Measurements from ENCODE around the gene RPS3A. TPM values are rescaled to one million over a fixed set of nuclear protein-coding genes. Genes with fewer than 3 reads are reported as not detected.
"Not testable (repeated sequence)": the region's sequence is repeated elsewhere in the genome, so short reads cannot be mapped to it uniquely, and the experiment has no call there.

Gene RPS3A
- total and polyA plus RNA-seq, 4 donors, result 337 to 1,043 (median 588) TPM

- Histone ChIP-seq H3K4me1 (ENCODE audit: control insufficient read depth in 4 of 4, insufficient read depth in 4 of 4, low read length in 3 of 4) (no peaks in the 10 kb centered on the region), H3K9me3 (ENCODE audit: control insufficient read depth in 4 of 4, low read length in 3 of 4) (no peaks in the 10 kb centered on the region), H3K27me3 (ENCODE audit: control insufficient read depth in 4 of 4, insufficient read depth in 4 of 4, low read length in 3 of 4) (no peaks in the 10 kb centered on the region), H3K9ac (ENCODE audit: low read depth in 1 of 2, low read length in 2 of 2) (no peak overlapping the region), H3K4me3 (ENCODE audit: low read depth in 1 of 3, low read length in 3 of 3) (no peak overlapping the region), H3K36me3 (ENCODE audit: control insufficient read depth in 4 of 4, insufficient read depth in 3 of 4, low read depth in 1 of 4, low read length in 3 of 4) (peaks cover 0 to 20% (median 6%) of the 10 kb centered on the region in 4 donors), H3K27ac (ENCODE audit: low read depth in 1 of 2, low read length in 2 of 2) (no peak overlapping the region)
- TF ChIP-seq HNF4A (conservative IDR thresholded peaks at IDR 0.05) (no peak), EGR1 (IDR thresholded peaks at IDR 0.05; ENCODE audit: low read depth in 2 of 2) (no peak), GABPA (IDR thresholded peaks at IDR 0.05 in 1 of 2, conservative IDR thresholded peaks at IDR 0.05 in 1 of 2) (no peak), RAD21 (IDR thresholded peaks at IDR 0.05) (no peak), HNF4G (IDR thresholded peaks at IDR 0.05) (no peak), TAF1 (conservative IDR thresholded peaks at IDR 0.05) (no peak), JUND (IDR thresholded peaks at IDR 0.05) (no peak), REST (IDR thresholded peaks at IDR 0.05) (no peak), NR2F2 (IDR thresholded peaks at IDR 0.05) (no peak), SP1 (IDR thresholded peaks at IDR 0.05) (no peak), MAX (IDR thresholded peaks at IDR 0.05) (no peak)
- TF ChIP-seq, protein P1, sequence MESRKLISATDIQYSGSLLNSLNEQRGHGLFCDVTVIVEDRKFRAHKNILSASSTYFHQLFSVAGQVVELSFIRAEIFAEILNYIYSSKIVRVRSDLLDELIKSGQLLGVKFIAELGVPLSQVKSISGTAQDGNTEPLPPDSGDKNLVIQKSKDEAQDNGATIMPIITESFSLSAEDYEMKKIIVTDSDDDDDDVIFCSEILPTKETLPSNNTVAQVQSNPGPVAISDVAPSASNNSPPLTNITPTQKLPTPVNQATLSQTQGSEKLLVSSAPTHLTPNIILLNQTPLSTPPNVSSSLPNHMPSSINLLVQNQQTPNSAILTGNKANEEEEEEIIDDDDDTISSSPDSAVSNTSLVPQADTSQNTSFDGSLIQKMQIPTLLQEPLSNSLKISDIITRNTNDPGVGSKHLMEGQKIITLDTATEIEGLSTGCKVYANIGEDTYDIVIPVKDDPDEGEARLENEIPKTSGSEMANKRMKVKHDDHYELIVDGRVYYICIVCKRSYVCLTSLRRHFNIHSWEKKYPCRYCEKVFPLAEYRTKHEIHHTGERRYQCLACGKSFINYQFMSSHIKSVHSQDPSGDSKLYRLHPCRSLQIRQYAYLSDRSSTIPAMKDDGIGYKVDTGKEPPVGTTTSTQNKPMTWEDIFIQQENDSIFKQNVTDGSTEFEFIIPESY (IDR thresholded peaks at IDR 0.05), result no peak
- DNase-seq (ENCODE audit: low spot score), result no peak
- 82% methylated on average over 5 of the region's 5 CpGs for WGBS
Measured at GRCh38 chr4:151133311-151133710, 33.9 kb downstream of the RPS3A start.

DNA sequence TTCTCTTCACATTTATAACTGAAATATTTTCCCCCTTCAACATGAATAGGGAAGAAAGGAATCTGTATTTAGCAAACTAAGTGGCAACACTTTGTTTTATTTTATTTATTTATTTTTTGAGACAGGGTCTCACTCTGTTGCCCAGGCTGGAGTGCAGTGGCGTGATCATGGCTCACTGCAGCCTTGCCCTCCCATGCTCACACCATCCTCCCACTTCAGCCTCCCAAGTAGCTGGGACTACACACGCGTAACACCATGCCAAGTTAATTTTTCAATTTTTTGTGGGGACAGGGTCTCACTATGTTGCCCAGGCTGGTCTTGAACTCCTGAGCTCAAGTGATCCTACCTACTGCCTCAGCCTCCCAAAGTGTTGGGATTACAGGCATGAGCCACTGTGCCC, 36.6 kb downstream of the RPS3A start:
- not testable (repeated sequence) for H3K4me1 ChIP-seq (ENCODE audit: control insufficient read depth in 4 of 4, insufficient read depth in 4 of 4, low read length in 3 of 4); H3K9me3 ChIP-seq (ENCODE audit: control insufficient read depth in 4 of 4, low read length in 3 of 4); H3K4me3 ChIP-seq (ENCODE audit: low read depth in 1 of 3, low read length in 3 of 3); H3K27me3 ChIP-seq (ENCODE audit: control insufficient read depth in 4 of 4, insufficient read depth in 4 of 4, low read length in 3 of 4); H3K9ac ChIP-seq (ENCODE audit: low read depth in 1 of 2, low read length in 2 of 2); DNase-seq (ENCODE audit: low spot score); H3K27ac ChIP-seq (ENCODE audit: low read depth in 1 of 2, low read length in 2 of 2)
- peaks cover 1 to 19% (median 12%) of the 10 kb centered on the region in 4 donors for H3K36me3 ChIP-seq (ENCODE audit: control insufficient read depth in 4 of 4, insufficient read depth in 3 of 4, low read depth in 1 of 4, low read length in 3 of 4)
- 94% methylated on average over 3 of the region's 3 CpGs for WGBS

GRCh38 chr4:151139814-151140213, 40.4 kb downstream of the RPS3A start:
- 97% methylated on average over 1 of the region's 1 CpG for WGBS
- Histone ChIP-seq H3K27me3 (ENCODE audit: control insufficient read depth in 4 of 4, insufficient read depth in 4 of 4, low read length in 3 of 4) (no peaks in the 10 kb centered on the region), H3K27ac (ENCODE audit: low read depth in 1 of 2, low read length in 2 of 2) (no peak overlapping the region), H3K4me3 (ENCODE audit: low read depth in 1 of 3, low read length in 3 of 3) (no peak overlapping the region), H3K9ac (ENCODE audit: low read depth in 1 of 2, low read length in 2 of 2) (no peak overlapping the region), H3K4me1 (ENCODE audit: control insufficient read depth in 4 of 4, insufficient read depth in 4 of 4, low read length in 3 of 4) (peaks cover 0 to 4% (median 0%) of the 10 kb centered on the region in 4 donors), H3K9me3 (ENCODE audit: control insufficient read depth in 4 of 4, low read length in 3 of 4) (no peaks in the 10 kb centered on the region), H3K36me3 (ENCODE audit: control insufficient read depth in 4 of 4, insufficient read depth in 3 of 4, low read depth in 1 of 4, low read length in 3 of 4) (peaks cover 3 to 22% (median 18%) of the 10 kb centered on the region in 4 donors)
- no peak for TF ChIP-seq REST (IDR thresholded peaks at IDR 0.05)
- no peak for TF ChIP-seq JUND (IDR thresholded peaks at IDR 0.05)
- TF ChIP-seq RXRA (IDR thresholded peaks at IDR 0.05), result no peak
- no peak for TF ChIP-seq GABPA (IDR thresholded peaks at IDR 0.05 in 1 of 2, conservative IDR thresholded peaks at IDR 0.05 in 1 of 2)
- TF ChIP-seq FOXA1 (IDR thresholded peaks at IDR 0.05), result no peak
- TF ChIP-seq YY1 (IDR thresholded peaks at IDR 0.05), result no peak
- no peak for DNase-seq (ENCODE audit: low spot score)
